Gastrocnemius medialis (tissue), 4 donors: Measurements from ENCODE around the gene GTF2A2.

ENCODE experiments used
- POLR2A ChIP-seq, 2 donors: fragments of 450-650 bp; IDR thresholded peaks; one replicate each; pipeline ENCODE4 v1.6.1; 2017; ENCODE audit warnings: antibody characterized with exemption in 2 of 2, mild to moderate bottlenecking in 2 of 2, moderate library complexity in 2 of 2
- TF ChIP-seq, protein P1 (sequence below), 5 experiments: fragments of 450-650 bp in 3 of 5; fragments of 200-600 bp in 2 of 5; sonication (generic) in 2 of 5; IDR thresholded peaks in 4 of 5; conservative IDR thresholded peaks in 1 of 5; 1 replicate in 4 of 5; 2 replicates in 1 of 5; pipeline ENCODE4 v1.5.1; 2016 to 2019; ENCODE audit warnings: antibody characterized with exemption in 5 of 5, mild to moderate bottlenecking in 3 of 5, moderate library complexity in 3 of 5

DNA sequence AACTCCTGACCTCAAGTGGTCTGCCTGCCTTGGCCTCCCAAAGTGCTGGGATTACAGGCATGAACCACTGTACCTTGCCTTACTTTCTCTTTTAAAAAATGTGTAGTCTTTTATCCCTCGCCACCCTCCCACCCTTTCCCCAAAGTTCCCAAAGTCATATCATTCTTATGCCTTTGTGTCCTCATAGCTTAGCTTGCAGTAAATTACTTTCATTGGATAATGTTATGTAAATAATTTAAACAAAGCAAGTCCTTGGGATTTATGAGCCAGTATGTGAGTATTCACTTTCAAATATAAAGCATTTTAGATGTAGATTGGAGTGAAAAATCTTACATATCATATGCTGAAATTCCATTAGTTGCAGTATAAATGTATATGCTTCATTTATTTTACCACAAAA lies 11.0 kb downstream of the GTF2A2 start:
- TF ChIP-seq, protein P1, sequence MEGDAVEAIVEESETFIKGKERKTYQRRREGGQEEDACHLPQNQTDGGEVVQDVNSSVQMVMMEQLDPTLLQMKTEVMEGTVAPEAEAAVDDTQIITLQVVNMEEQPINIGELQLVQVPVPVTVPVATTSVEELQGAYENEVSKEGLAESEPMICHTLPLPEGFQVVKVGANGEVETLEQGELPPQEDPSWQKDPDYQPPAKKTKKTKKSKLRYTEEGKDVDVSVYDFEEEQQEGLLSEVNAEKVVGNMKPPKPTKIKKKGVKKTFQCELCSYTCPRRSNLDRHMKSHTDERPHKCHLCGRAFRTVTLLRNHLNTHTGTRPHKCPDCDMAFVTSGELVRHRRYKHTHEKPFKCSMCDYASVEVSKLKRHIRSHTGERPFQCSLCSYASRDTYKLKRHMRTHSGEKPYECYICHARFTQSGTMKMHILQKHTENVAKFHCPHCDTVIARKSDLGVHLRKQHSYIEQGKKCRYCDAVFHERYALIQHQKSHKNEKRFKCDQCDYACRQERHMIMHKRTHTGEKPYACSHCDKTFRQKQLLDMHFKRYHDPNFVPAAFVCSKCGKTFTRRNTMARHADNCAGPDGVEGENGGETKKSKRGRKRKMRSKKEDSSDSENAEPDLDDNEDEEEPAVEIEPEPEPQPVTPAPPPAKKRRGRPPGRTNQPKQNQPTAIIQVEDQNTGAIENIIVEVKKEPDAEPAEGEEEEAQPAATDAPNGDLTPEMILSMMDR (IDR thresholded peaks at IDR 0.05 in 4 of 5, conservative IDR thresholded peaks at IDR 0.05 in 1 of 5) = no peak
- no peak for TF ChIP-seq POLR2A (IDR thresholded peaks at IDR 0.05)
